HEK293T (cell line): ENCODE measurements around the gene NHS.
"Not testable (repeated sequence)": the region's sequence is repeated elsewhere in the genome, so short reads cannot be mapped to it uniquely, and the experiment has no call there.

Experiments used
- CTCF ChIA-PET: fragments of 350-600 bp; formaldehyde crosslinking; extraction: SDS; loops from one replicate; lab custom pipeline; 2021; ENCODE audit warnings: antibody characterized with exemption, inconsistent platforms; lab: Yijun Ruan, JAX
- POLR2A ChIA-PET: fragments of 350-600 bp; formaldehyde crosslinking; extraction: SDS; loops from one replicate; lab custom pipeline; 2020; ENCODE audit warnings: antibody characterized with exemption, inconsistent platforms; lab: Yijun Ruan, JAX
- DNase-seq: peaks from one replicate; pipeline ENCODE4 v3.0.0; 2012; ENCODE audit warnings: mixed read lengths; ENCODE audit errors: extremely low spot score
- ARNT ChIP-seq: fragments of 450-650 bp; IDR thresholded peaks from 2 replicates; pipeline ENCODE4 v1.6.1; 2017; ENCODE audit warnings: mild to moderate bottlenecking
- BHLHE40 ChIP-seq: fragments of 450-650 bp; IDR thresholded peaks from 2 replicates; pipeline ENCODE4 v1.6.1; 2016; ENCODE audit warnings: mild to moderate bottlenecking, moderate library complexity, borderline replicate concordance
- CTBP1 ChIP-seq: fragments of 450-650 bp; IDR thresholded peaks from 2 replicates; pipeline ENCODE4 v1.6.1; 2016; ENCODE audit warnings: borderline replicate concordance
- ELF4 ChIP-seq: fragments of 450-650 bp; IDR thresholded peaks from 2 replicates; pipeline ENCODE4 v1.6.1; 2017; ENCODE audit warnings: antibody characterized with exemption
- FOXA1 ChIP-seq: fragments of 450-650 bp; IDR thresholded peaks from 2 replicates; pipeline ENCODE4 v1.6.1; 2016; ENCODE audit warnings: mild to moderate bottlenecking
- FOXK2 ChIP-seq: fragments of 450-650 bp; IDR thresholded peaks from 2 replicates; pipeline ENCODE4 v1.6.1; 2016; ENCODE audit warnings: mild to moderate bottlenecking
- FOXM1 ChIP-seq: fragments of 450-650 bp; IDR thresholded peaks from 2 replicates; pipeline ENCODE4 v1.6.1; 2017; ENCODE audit warnings: mild to moderate bottlenecking, borderline replicate concordance
- HDGF ChIP-seq: fragments of 450-650 bp; IDR thresholded peaks from 2 replicates; pipeline ENCODE4 v1.6.1; 2017; ENCODE audit warnings: antibody characterized with exemption, borderline replicate concordance
- L3MBTL2 ChIP-seq: fragments of 450-650 bp; conservative IDR thresholded peaks from 2 replicates; pipeline ENCODE4 v1.6.1; 2016; ENCODE audit warnings: mild to moderate bottlenecking
- LEF1 ChIP-seq: fragments of 450-650 bp; IDR thresholded peaks from 2 replicates; pipeline ENCODE4 v1.6.1; 2017; ENCODE audit warnings: mild to moderate bottlenecking, borderline replicate concordance
- NFRKB ChIP-seq: fragments of 450-650 bp; IDR thresholded peaks from 2 replicates; pipeline ENCODE4 v1.6.1; 2016; ENCODE audit warnings: mild to moderate bottlenecking, moderate library complexity
- SP1 ChIP-seq: fragments of 450-650 bp; IDR thresholded peaks from 2 replicates; pipeline ENCODE4 v1.6.1; 2017
- SUZ12 ChIP-seq: fragments of 450-650 bp; IDR thresholded peaks from 2 replicates; pipeline ENCODE4 v1.6.1; 2016; ENCODE audit warnings: mild to moderate bottlenecking
- TARDBP ChIP-seq: fragments of 450-650 bp; IDR thresholded peaks from 2 replicates; pipeline ENCODE4 v1.6.1; 2016
- ZNF384 ChIP-seq: fragments of 450-650 bp; IDR thresholded peaks from 2 replicates; pipeline ENCODE4 v1.6.1; 2016
- TF ChIP-seq, protein P1 (sequence below): fragments of 450-650 bp; IDR thresholded peaks from 2 replicates; pipeline ENCODE4 v1.6.1; 2016

The NHS gene

DNA sequence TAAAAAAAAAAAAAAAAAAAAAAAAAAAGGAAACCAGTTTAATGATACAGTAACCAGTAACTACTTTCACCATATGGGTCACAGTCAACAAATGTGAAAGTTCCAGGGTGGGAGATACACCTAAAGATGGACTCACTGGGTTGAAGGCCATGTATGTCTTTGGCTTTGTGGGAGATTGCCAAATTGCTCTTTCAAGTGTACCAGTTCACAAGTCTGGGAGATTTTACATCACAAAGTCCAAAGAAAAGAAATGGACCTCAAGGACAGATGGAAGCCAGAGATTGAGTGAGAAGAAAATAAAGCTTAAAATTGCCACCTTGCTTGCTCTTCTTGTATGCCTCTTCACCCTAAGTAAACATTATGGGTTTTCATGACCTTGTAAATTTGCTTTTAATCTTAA is 65.3 kb downstream of the NHS start:
- TF ChIP-seq FOXK2 (no peak), NFRKB (no peak), HDGF (no peak), FOXA1 (no peak), SP1 (no peak), BHLHE40 (no peak), ARNT (no peak), FOXM1 (no peak), CTBP1 (no peak), L3MBTL2 (no peak), SUZ12 (no peak), ELF4 (no peak), LEF1 (no peak)
- POLR2A ChIA-PET, result no interaction called here
- DNase-seq, result no peak
- CTCF ChIA-PET, result no interaction called here

DNA sequence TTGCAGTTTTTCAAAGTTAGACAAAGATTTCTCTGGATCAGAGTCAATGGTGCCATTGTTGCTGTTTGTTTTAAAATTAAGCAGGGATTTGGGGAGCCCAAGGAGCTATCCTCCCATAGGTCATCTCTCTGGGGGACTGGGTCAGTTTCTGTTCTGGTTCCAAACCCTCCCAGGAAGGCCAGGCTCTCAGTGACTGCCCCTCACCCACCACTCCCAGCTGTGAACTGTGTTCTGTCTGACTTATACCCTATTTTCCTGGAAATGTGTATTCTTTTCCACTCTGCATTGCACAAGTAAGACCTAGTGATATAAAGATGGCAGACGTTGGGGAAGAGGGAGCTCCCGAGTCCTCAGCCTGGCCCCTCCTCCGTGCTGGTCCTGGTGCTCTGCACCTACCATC is 65.8 kb downstream of the NHS start:
- DNase-seq, result no peak
- CTCF ChIA-PET, result no interaction called here
- POLR2A ChIA-PET, result no interaction called here
- no peak for TF ChIP-seq FOXM1
- no peak for TF ChIP-seq FOXK2
- no peak for TF ChIP-seq FOXA1
- TF ChIP-seq NFRKB, result no peak
- no peak for TF ChIP-seq SUZ12
- no peak for TF ChIP-seq ZNF384
- no peak for TF ChIP-seq HDGF
- no peak for TF ChIP-seq ELF4
- TF ChIP-seq LEF1, result no peak
- no peak for TF ChIP-seq TARDBP
- TF ChIP-seq BHLHE40, result no peak
- TF ChIP-seq SP1, result no peak
- no peak for TF ChIP-seq L3MBTL2
- TF ChIP-seq CTBP1, result no peak
- TF ChIP-seq ARNT, result no peak
- TF ChIP-seq, protein P1, sequence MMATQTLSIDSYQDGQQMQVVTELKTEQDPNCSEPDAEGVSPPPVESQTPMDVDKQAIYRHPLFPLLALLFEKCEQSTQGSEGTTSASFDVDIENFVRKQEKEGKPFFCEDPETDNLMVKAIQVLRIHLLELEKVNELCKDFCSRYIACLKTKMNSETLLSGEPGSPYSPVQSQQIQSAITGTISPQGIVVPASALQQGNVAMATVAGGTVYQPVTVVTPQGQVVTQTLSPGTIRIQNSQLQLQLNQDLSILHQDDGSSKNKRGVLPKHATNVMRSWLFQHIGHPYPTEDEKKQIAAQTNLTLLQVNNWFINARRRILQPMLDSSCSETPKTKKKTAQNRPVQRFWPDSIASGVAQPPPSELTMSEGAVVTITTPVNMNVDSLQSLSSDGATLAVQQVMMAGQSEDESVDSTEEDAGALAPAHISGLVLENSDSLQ, result no peak

DNA sequence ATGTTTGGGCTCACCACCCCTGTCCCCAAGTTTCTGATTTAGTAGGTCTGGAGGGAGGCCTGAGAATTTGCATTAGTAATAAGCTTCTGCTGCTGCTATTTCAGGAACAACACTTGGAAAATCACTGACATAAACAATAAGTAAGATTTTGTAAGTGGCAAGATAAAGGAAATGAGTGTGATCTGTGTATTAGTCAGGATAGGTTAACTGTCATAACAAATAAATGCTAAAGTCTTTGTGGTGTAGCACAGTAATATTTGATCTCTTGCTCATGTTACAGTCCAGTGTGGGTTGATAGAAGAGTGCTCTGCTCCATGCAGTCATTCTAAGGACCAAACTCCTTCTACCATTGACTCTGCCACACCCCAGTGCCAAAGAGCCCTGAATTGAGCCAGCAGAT is 67.0 kb downstream of the NHS start:
- ChIA-PET POLR2A (no interaction called here), CTCF (no interaction called here)
- no peak for TF ChIP-seq ARNT
- no peak for TF ChIP-seq TARDBP
- no peak for TF ChIP-seq FOXK2
- no peak for TF ChIP-seq LEF1
- no peak for TF ChIP-seq ZNF384
- TF ChIP-seq SUZ12, result no peak
- TF ChIP-seq, protein P1, result no peak
- TF ChIP-seq CTBP1, result no peak
- no peak for TF ChIP-seq FOXM1
- no peak for TF ChIP-seq FOXA1
- no peak for TF ChIP-seq SP1
- TF ChIP-seq HDGF, result no peak
- no peak for TF ChIP-seq ELF4
- TF ChIP-seq BHLHE40, result no peak
- TF ChIP-seq NFRKB, result no peak
- no peak for TF ChIP-seq L3MBTL2
- no peak for DNase-seq

DNA sequence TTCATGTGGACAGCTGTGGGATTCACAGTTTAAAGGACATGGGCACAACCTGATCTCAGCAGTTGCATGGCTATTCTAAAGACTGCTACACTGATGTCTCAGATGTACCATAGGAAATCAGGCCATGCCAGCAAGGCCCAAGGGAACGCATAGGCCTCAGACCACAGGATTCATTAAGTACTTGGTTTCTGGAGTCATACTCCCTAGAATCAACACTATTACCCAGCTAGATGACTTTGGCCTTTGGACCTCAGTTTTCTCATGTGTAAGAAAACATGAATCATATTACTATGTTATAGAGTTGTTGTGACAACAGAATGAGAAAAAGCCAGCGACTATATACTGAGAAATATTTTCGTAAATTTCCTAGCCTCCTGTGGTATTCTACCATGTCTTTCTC is 67.9 kb downstream of the NHS start:
- ChIA-PET POLR2A (no interaction called here), CTCF (interaction anchor here (0.6 kb wide), 1 partner anchor 86 kb away, joined by 5 read pairs; no protein-coding TSS in a partner anchor)
- TF ChIP-seq TARDBP (no peak), ELF4 (no peak), FOXK2 (no peak), SP1 (no peak), HDGF (no peak), ZNF384 (no peak), ARNT (no peak), BHLHE40 (no peak), LEF1 (no peak)
- TF ChIP-seq, protein P1, result no peak
- DNase-seq, result no peak

- ChIA-PET CTCF (no interaction called here), POLR2A (no interaction called here)
- no peak for DNase-seq
- TF ChIP-seq SP1 (no peak), FOXA1 (no peak), HDGF (no peak), ZNF384 (no peak), SUZ12 (no peak), ELF4 (no peak), NFRKB (no peak), ARNT (no peak), BHLHE40 (no peak), CTBP1 (no peak), TARDBP (no peak), FOXK2 (no peak), L3MBTL2 (no peak), LEF1 (no peak), FOXM1 (no peak)
- TF ChIP-seq, protein P1, result no peak
Observed at GRCh38 chrX:17443556-17443955, 68.6 kb downstream of the NHS start.

DNA sequence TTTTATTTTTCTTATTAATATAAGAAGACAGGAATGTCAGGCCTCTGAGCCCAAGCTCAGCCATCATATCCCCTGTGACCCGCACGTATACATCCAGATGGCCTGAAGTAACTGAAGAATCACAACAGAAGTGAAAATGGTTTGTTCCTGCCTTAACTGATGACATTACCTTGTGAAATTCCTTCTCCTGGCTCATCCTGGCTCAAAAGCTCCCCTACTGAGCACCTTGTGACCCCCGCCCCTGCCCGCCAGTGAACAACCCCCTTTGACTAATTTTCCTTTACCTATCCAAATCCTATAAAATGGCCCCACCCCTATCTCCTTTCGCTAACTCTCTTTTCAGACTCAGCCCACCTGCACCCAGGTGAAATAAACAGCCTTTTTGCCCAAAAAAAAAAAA is 71.3 kb downstream of the NHS start:
- POLR2A ChIA-PET, DNase-seq: not testable (repeated sequence)
- CTCF ChIA-PET, result interaction anchor here (1.2 kb wide), 1 partner anchor 19 kb away, joined by 3 read pairs; no protein-coding TSS in a partner anchor
